Parathyroid adenoma (tissue), 2 donors: ENCODE results near the gene INF2.

Experiments used
- H2AFZ ChIP-seq: fragments of 300-600 bp; sonication (generic); one replicate; pipeline ENCODE4 v1.7.0; 2017; ENCODE audit warnings: antibody characterized with exemption, mild to moderate bottlenecking
- H3K27ac ChIP-seq: fragments of 300-600 bp; sonication (generic); one replicate; pipeline ENCODE4 v1.7.0; 2017
- H3K27me3 ChIP-seq: fragments of 300-600 bp; sonication (generic); one replicate; pipeline ENCODE4 v1.7.0; 2017; ENCODE audit warnings: low read length; ENCODE audit not compliant: control insufficient read depth, insufficient read depth
- H3K36me3 ChIP-seq: fragments of 300-600 bp; sonication (generic); one replicate; pipeline ENCODE4 v1.7.0; 2017; ENCODE audit warnings: low read length; ENCODE audit not compliant: control insufficient read depth, insufficient read depth
- H3K4me1 ChIP-seq: fragments of 300-600 bp; sonication (generic); one replicate; pipeline ENCODE4 v1.7.0; 2017; ENCODE audit warnings: control low read depth
- H3K4me2 ChIP-seq: fragments of 300-600 bp; sonication (generic); one replicate; pipeline ENCODE4 v1.7.0; 2017; ENCODE audit warnings: low read length
- H3K4me3 ChIP-seq: fragments of 300-600 bp; sonication (generic); one replicate; pipeline ENCODE4 v1.7.0; 2017; ENCODE audit warnings: low read depth, low read length
- H3K79me2 ChIP-seq: fragments of 300-600 bp; sonication (generic); one replicate; pipeline ENCODE4 v1.7.0; 2017; ENCODE audit warnings: control low read depth
- H3K9ac ChIP-seq: fragments of 300-600 bp; sonication (generic); one replicate; pipeline ENCODE4 v1.7.0; 2017; ENCODE audit warnings: mild to moderate bottlenecking
- H3K9me3 ChIP-seq: fragments of 300-600 bp; sonication (generic); one replicate; pipeline ENCODE4 v1.7.0; 2017; ENCODE audit warnings: low read length; ENCODE audit not compliant: control insufficient read depth
- TF ChIP-seq, protein P1 (sequence below): fragments of 300-600 bp; sonication (generic); IDR thresholded peaks from one replicate; pipeline ENCODE4 v1.7.0; 2017; ENCODE audit warnings: antibody characterized with exemption, mild to moderate bottlenecking
- donor health status: primary hyperparathyroidism.

The INF2 gene

DNA sequence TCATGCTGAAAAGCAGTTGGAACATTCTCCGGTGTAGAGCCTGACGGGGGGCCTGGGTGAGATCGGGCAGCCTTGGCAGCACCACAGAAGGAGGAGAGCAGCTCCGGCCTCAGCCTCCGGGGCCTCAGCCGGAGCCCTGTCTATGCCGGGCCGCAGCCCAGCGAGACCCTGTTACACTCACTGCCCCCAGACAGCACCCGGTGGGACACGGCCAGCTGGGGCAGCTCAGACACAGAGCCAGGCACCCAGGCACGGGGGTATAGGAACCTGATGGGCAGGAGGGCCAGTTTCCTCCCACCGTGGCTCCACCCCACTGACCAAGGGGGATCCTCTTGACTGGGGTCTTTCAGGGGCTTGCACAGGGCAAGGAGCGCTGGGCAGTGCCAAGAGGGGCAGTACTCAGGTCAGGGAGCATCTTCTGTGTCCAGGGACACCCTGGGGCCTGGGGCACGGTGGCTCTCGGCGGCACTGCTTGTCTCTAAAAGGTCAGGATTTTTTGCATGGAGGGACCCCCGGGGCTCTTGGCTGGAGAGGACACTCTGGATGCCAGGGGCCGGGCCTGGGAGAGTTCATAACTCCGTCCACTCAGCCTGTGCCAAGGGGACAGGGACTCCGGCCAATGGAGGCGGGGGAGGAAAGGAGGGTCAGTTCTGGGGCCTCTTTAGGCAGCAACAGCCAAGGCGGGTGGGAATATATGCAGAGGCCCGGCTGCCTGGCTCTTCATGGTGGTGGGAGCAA lies 9.4 kb downstream of the INF2 start:
- Histone ChIP-seq H3K4me1 (no peaks in the 10 kb centered on the region), H3K9ac (no peak overlapping the region)

DNA sequence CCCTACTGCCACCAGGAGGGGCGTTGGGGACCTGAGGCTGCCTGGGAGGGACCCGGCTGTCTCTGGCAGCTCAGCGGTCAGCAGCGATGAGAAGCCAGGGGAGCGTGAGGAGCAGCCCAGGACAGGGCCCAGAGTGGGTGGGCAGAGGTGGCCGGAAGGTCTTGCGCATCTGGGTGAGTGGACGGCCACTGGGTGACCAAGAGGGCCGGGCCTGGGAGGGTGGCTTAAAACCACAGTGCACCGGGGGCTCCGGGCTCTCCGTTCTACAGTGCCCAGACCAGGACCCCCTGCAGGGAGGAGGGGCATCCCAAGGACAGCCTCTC lies 10.0 kb downstream of the INF2 start:
- Histone ChIP-seq H3K4me2 (no peak overlapping the region), H3K9me3 (no peaks in the 10 kb centered on the region), H3K27me3 (no peaks in the 10 kb centered on the region), H3K4me3 (no peak overlapping the region), H3K27ac (no peak overlapping the region), H3K4me1 (no peaks in the 10 kb centered on the region), H2AFZ (no peak overlapping the region), H3K36me3 (no peaks in the 10 kb centered on the region), H3K9ac (no peak overlapping the region), H3K79me2 (no peaks in the 10 kb centered on the region)
- TF ChIP-seq, protein P1, sequence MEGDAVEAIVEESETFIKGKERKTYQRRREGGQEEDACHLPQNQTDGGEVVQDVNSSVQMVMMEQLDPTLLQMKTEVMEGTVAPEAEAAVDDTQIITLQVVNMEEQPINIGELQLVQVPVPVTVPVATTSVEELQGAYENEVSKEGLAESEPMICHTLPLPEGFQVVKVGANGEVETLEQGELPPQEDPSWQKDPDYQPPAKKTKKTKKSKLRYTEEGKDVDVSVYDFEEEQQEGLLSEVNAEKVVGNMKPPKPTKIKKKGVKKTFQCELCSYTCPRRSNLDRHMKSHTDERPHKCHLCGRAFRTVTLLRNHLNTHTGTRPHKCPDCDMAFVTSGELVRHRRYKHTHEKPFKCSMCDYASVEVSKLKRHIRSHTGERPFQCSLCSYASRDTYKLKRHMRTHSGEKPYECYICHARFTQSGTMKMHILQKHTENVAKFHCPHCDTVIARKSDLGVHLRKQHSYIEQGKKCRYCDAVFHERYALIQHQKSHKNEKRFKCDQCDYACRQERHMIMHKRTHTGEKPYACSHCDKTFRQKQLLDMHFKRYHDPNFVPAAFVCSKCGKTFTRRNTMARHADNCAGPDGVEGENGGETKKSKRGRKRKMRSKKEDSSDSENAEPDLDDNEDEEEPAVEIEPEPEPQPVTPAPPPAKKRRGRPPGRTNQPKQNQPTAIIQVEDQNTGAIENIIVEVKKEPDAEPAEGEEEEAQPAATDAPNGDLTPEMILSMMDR, result no peak

More for the DNA sequence above, 9.4 kb downstream of the INF2 start:
- no peak overlapping the region for H3K4me3 ChIP-seq
- no peak overlapping the region for H3K27ac ChIP-seq
- H3K4me2 ChIP-seq, result no peak overlapping the region
- H3K27me3 ChIP-seq, result no peaks in the 10 kb centered on the region
- H3K36me3 ChIP-seq, result no peaks in the 10 kb centered on the region
- no peaks in the 10 kb centered on the region for H3K79me2 ChIP-seq
- no peak overlapping the region for H2AFZ ChIP-seq
- TF ChIP-seq, protein P1, result no peak
- no peaks in the 10 kb centered on the region for H3K9me3 ChIP-seq

DNA sequence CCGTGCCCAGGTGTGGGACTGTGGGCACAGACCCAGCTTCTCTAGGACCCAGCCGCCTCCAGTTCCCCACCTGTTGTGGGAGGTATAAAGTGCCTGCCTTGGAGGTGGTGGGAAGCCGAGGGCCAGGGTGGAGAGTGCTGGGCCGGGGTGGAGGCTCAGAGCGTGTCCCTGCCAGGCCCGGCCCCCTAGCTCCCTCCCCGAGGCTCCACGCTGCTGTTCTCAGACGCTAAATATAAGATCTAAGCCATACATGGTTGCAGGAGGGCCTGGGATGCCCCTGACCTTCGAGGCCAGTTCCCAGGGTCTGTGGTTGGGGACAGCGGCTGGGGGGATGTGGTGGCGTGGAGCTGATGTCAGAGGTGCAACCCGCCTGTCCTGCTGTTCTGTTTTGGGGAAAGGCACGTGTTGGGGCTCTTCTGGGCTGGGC lies 10.8 kb downstream of the INF2 start:
- no peaks in the 10 kb centered on the region for H3K36me3 ChIP-seq
- no peak overlapping the region for H3K4me2 ChIP-seq
- no peak overlapping the region for H3K27ac ChIP-seq
- H2AFZ ChIP-seq, result no peak overlapping the region
- TF ChIP-seq, protein P1, result no peak
- H3K27me3 ChIP-seq, result no peaks in the 10 kb centered on the region
- H3K9ac ChIP-seq, result no peak overlapping the region
- H3K79me2 ChIP-seq, result no peaks in the 10 kb centered on the region
- H3K9me3 ChIP-seq, result no peaks in the 10 kb centered on the region
- no peak overlapping the region for H3K4me3 ChIP-seq
- no peaks in the 10 kb centered on the region for H3K4me1 ChIP-seq

DNA sequence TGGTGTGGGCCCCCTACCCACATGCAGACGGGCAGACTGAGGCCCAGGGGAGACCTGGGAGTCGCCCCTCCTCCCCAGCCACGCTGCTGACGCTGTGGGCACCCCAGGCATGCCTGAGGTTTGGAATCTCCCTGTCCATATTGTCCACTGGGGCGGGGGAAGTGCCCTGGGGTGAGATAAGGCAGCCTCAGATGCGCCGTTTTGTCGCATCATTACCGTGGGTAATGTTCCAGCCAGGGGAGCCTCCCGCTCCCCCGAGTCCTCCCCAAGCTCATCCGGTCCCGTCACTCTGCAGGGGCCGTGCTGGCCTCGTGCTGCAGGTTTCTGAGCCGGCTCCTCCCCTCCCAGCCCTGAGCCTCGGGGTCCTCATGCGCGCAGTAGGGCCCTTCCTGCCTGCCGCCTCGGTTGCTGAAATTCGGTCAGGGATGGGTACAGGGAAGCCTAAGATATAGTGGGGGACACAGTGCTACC lies 11.4 kb downstream of the INF2 start:
- H3K4me3 ChIP-seq, result no peak overlapping the region

More for the DNA sequence above, 11.4 kb downstream of the INF2 start:
- H2AFZ ChIP-seq, result no peak overlapping the region
- no peaks in the 10 kb centered on the region for H3K4me1 ChIP-seq
- H3K79me2 ChIP-seq, result no peaks in the 10 kb centered on the region
- no peaks in the 10 kb centered on the region for H3K9me3 ChIP-seq
- TF ChIP-seq, protein P1, result no peak
- no peaks in the 10 kb centered on the region for H3K27me3 ChIP-seq
- no peak overlapping the region for H3K27ac ChIP-seq
- H3K9ac ChIP-seq, result no peak overlapping the region
- no peak overlapping the region for H3K4me2 ChIP-seq
- no peaks in the 10 kb centered on the region for H3K36me3 ChIP-seq
